K562 (cell line): ENCODE results near the gene JPH2. TPM values are rescaled to one million over a fixed set of nuclear protein-coding genes. Genes with fewer than 3 reads are reported as not detected.

ENCODE experiments used
- FOXJ3 ChIP-seq: sonication (generic); formaldehyde crosslinking; IDR thresholded peaks from 2 replicates; pipeline ENCODE4 v1.4.0; 2020; ENCODE audit warnings: mild to moderate bottlenecking, missing genetic modification reagents
- RBM15 ChIP-seq: fragments of 200-400 bp; formaldehyde crosslinking; IDR thresholded peaks from 2 replicates; pipeline ENCODE4 v1.6.1; 2018; ENCODE audit warnings: mild to moderate bottlenecking, low read length, moderate library complexity; ENCODE audit not compliant: insufficient read depth
- SREBF2 ChIP-seq: sonication (generic); formaldehyde crosslinking; IDR thresholded peaks from 2 replicates; pipeline ENCODE4 v1.4.0; 2020; ENCODE audit warnings: mild to moderate bottlenecking, missing genetic modification reagents
- polyA plus RNA-seq, 8 experiments: library from polyadenylated mRNA; depleted of rRNA in 4 of 8; stranded (reverse) in 5 of 8; unstranded in 3 of 8; fragments of >200 nt; fragmentation: Nextera tagmentation in 2 of 8; fragmentation: Illumina TruSeq in 1 of 8; extraction: Ambion mirVana in 2 of 8; extraction: Trizol in 1 of 8; gene quantifications; 2 replicates each; pipeline versions ENCODE4 v1.2.1 to v1.2.3, GENCODE V29; 2011 to 2014; ENCODE audit warnings: inconsistent platforms in 1 of 8, missing spikeins in 1 of 8
- total RNA-seq, 7 experiments: library from RNA; depleted of rRNA in 6 of 7; stranded (reverse); fragments of >200 nt in 6 of 7; fragmentation: Illumina TruSeq in 2 of 7; extraction: Trizol in 2 of 7; gene quantifications; 2 replicates each; pipeline versions ENCODE4 v1.2.1 to v1.2.3, GENCODE V29; 2011 to 2021; ENCODE audit warnings: low replicate concordance in 1 of 7
- TF ChIP-seq, protein P1 (sequence below): fragments of 450-650 bp; IDR thresholded peaks from 2 replicates; pipeline ENCODE4 v1.6.1; 2018; ENCODE audit not compliant: partially characterized antibody
- TF ChIP-seq, protein P2 (sequence below), 2 experiments: fragments of 200-800 bp in 1 of 2; sonication (Bioruptor generic) in 1 of 2; sonication (generic) in 1 of 2; formaldehyde crosslinking in 1 of 2; IDR thresholded peaks in 1 of 2; conservative IDR thresholded peaks in 1 of 2; 2 replicates each; pipeline versions ENCODE4 v1.5.0 to v1.6.1; 2016 to 2020; ENCODE audit warnings: missing compliant biosample characterization in 1 of 2, missing genetic modification characterization in 1 of 2, missing genetic modification reagents in 1 of 2
- TF ChIP-seq, protein P3 (sequence below): fragments of 250-450 bp; sonication (Bioruptor Pico); IDR thresholded peaks from 2 replicates; pipeline ENCODE4 v1.4.0; 2020; ENCODE audit warnings: mild to moderate bottlenecking, moderate library complexity, borderline replicate concordance
- TF ChIP-seq, protein P4 (sequence below), 3 experiments: fragments of 200-800 bp in 1 of 3; sonication (Bioruptor generic) in 1 of 3; sonication (generic) in 1 of 3; formaldehyde crosslinking in 1 of 3; IDR thresholded peaks; 2 replicates each; pipeline versions ENCODE4 v1.6.1 to v1.8.0; 2016 to 2022; ENCODE audit warnings: mild to moderate bottlenecking in 2 of 3, missing compliant biosample characterization in 2 of 3, missing genetic modification characterization in 2 of 3, missing genetic modification reagents in 1 of 3

The JPH2 gene
- total and polyA plus RNA-seq, 9 of the 15 experiments (the other 6 are each of a cell fraction or from before 2014, with no cell fraction given), result not detected

DNA sequence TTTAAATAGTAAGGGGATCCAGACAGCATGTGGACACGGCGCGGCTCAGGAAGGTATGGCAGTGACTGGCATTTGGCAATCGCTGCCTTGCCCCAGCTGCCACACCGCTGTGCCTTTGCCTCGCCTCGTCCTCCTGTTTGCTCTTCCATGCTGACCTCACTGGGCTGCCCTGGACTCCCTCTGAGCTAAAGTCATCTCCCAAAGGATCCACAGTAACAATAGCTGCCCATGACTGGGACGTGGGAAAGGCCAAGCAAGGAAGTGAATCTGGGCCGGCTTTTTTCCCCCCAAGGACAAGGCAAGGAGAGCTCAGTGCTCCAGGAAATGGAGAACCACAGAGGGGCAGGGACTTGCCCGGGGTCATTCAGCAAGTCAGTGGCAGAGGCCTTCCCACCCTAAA lies 48.1 kb downstream of the JPH2 start (continued):
- TF ChIP-seq, protein P1, sequence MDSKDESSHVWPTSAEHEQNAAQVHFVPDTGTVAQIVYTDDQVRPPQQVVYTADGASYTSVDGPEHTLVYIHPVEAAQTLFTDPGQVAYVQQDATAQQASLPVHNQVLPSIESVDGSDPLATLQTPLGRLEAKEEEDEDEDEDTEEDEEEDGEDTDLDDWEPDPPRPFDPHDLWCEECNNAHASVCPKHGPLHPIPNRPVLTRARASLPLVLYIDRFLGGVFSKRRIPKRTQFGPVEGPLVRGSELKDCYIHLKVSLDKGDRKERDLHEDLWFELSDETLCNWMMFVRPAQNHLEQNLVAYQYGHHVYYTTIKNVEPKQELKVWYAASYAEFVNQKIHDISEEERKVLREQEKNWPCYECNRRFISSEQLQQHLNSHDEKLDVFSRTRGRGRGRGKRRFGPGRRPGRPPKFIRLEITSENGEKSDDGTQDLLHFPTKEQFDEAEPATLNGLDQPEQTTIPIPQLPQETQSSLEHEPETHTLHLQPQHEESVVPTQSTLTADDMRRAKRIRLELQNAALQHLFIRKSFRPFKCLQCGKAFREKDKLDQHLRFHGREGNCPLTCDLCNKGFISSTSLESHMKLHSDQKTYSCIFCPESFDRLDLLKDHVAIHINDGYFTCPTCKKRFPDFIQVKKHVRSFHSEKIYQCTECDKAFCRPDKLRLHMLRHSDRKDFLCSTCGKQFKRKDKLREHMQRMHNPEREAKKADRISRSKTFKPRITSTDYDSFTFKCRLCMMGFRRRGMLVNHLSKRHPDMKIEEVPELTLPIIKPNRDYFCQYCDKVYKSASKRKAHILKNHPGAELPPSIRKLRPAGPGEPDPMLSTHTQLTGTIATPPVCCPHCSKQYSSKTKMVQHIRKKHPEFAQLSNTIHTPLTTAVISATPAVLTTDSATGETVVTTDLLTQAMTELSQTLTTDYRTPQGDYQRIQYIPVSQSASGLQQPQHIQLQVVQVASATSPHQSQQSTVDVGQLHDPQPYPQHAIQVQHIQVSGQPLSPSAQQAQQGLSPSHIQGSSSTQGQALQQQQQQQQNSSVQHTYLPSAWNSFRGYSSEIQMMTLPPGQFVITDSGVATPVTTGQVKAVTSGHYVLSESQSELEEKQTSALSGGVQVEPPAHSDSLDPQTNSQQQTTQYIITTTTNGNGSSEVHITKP, result no peak
- no peak for TF ChIP-seq RBM15
- TF ChIP-seq SREBF2 (CRISPR knock-in tag), result no peak
- TF ChIP-seq, protein P2, sequence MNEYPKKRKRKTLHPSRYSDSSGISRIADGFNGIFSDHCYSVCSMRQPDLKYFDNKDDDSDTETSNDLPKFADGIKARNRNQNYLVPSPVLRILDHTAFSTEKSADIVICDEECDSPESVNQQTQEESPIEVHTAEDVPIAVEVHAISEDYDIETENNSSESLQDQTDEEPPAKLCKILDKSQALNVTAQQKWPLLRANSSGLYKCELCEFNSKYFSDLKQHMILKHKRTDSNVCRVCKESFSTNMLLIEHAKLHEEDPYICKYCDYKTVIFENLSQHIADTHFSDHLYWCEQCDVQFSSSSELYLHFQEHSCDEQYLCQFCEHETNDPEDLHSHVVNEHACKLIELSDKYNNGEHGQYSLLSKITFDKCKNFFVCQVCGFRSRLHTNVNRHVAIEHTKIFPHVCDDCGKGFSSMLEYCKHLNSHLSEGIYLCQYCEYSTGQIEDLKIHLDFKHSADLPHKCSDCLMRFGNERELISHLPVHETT (CRISPR knock-in tag; conservative IDR thresholded peaks at IDR 0.05 in 1 of 2, IDR thresholded peaks at IDR 0.05 in 1 of 2), result no peak
- TF ChIP-seq, protein P3, sequence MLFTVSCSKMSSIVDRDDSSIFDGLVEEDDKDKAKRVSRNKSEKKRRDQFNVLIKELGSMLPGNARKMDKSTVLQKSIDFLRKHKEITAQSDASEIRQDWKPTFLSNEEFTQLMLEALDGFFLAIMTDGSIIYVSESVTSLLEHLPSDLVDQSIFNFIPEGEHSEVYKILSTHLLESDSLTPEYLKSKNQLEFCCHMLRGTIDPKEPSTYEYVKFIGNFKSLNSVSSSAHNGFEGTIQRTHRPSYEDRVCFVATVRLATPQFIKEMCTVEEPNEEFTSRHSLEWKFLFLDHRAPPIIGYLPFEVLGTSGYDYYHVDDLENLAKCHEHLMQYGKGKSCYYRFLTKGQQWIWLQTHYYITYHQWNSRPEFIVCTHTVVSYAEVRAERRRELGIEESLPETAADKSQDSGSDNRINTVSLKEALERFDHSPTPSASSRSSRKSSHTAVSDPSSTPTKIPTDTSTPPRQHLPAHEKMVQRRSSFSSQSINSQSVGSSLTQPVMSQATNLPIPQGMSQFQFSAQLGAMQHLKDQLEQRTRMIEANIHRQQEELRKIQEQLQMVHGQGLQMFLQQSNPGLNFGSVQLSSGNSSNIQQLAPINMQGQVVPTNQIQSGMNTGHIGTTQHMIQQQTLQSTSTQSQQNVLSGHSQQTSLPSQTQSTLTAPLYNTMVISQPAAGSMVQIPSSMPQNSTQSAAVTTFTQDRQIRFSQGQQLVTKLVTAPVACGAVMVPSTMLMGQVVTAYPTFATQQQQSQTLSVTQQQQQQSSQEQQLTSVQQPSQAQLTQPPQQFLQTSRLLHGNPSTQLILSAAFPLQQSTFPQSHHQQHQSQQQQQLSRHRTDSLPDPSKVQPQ (CRISPR knock-in tag), result no peak
- TF ChIP-seq, protein P4, sequence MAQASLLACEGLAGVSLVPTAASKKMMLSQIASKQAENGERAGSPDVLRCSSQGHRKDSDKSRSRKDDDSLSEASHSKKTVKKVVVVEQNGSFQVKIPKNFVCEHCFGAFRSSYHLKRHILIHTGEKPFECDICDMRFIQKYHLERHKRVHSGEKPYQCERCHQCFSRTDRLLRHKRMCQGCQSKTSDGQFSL (CRISPR knock-in tag; IDR thresholded peaks at IDR 0.05), result no peak
- TF ChIP-seq, protein P4 (tag; IDR thresholded peaks at IDR 0.05), result no peak
- no peak for TF ChIP-seq FOXJ3 (CRISPR knock-in tag)
